Stimulated activated CD8-positive, alpha-beta memory T cell treated with anti-CD3 and anti-CD28 coated beads, Interleukin-12 subunit alpha, Interleukin-12 subunit beta, amount 100 ng/mL, for 1 hour (primary cell): ENCODE measurements around the gene LYAR.
A peak's percentile ranks its signal among the peaks of the same experiment; 100 is the strongest.

Experiments used
- DNase-seq: peaks from one replicate; pipeline ENCODE4 v3.0.0-alpha.2; 2020; ENCODE audit warnings: low read depth

Gene LYAR

GRCh38 chr4:4316150-4316495 lies 26.2 kb upstream of the LYAR start:
- no peak for DNase-seq

GRCh38 chr4:4315461-4316149 lies 25.7 kb upstream of the LYAR start:
- no peak for DNase-seq

GRCh38 chr4:4311193-4311592 lies 21.2 kb upstream of the LYAR start:
- no peak for DNase-seq

GRCh38 chr4:4308800-4309441 lies 19.0 kb upstream of the LYAR start:
- DNase-seq: no peak

GRCh38 chr4:4306920-4307319 lies 17.0 kb upstream of the LYAR start:
- DNase-seq: no peak

- DNase-seq: no peak
These were observed 12.5 kb upstream of the LYAR start for GRCh38 chr4:4302416-4302815.

- no peak for DNase-seq
These were observed 12.0 kb upstream of the LYAR start for GRCh38 chr4:4302001-4302400.

GRCh38 chr4:4299006-4299405 lies 9.1 kb upstream of the LYAR start:
- DNase-seq: no peak

GRCh38 chr4:4296283-4296846 lies 6.4 kb upstream of the LYAR start:
- DNase-seq: no peak

GRCh38 chr4:4293279-4293678 lies 3.3 kb upstream of the LYAR start:
- no peak for DNase-seq

- DNase-seq: no peak
These were observed 385 bp downstream of the LYAR start for GRCh38 chr4:4289597-4289940.

GRCh38 chr4:4289055-4289454 lies 899 bp downstream of the LYAR start:
- no peak for DNase-seq

GRCh38 chr4:4288098-4288497 lies 1.9 kb downstream of the LYAR start:
- no peak for DNase-seq

GRCh38 chr4:4284827-4285618 lies 4.9 kb downstream of the LYAR start:
- no peak for DNase-seq

GRCh38 chr4:4281787-4282186 lies 8.2 kb downstream of the LYAR start:
- no peak for DNase-seq

- DNase-seq: no peak
These were observed 12.4 kb downstream of the LYAR start for GRCh38 chr4:4277531-4277930.

GRCh38 chr4:4274226-4274625 lies 15.7 kb downstream of the LYAR start:
- DNase-seq: no peak

- no peak for DNase-seq
These were observed 18.0 kb downstream of the LYAR start for GRCh38 chr4:4271912-4272311.

GRCh38 chr4:4270529-4270928 lies 19.4 kb downstream of the LYAR start:
- DNase-seq: no peak

GRCh38 chr4:4269856-4270255 lies 20.1 kb downstream of the LYAR start:
- peak; percentile 7 for DNase-seq

GRCh38 chr4:4269331-4269731 lies 20.6 kb downstream of the LYAR start:
- peak; percentile 18 for DNase-seq

- DNase-seq: no peak
These were observed 21.2 kb downstream of the LYAR start for GRCh38 chr4:4268776-4269175.

GRCh38 chr4:4267981-4268380 lies 22.0 kb downstream of the LYAR start:
- no peak for DNase-seq
